ENCODE results near the gene ZBTB17.

The ZBTB17 gene

GRCh38 chr1:15948595-15949452, 27.1 kb downstream of the ZBTB17 start:
- H3K36me3 ChIP-seq (ENCODE audit: control insufficient read depth, insufficient read depth, low read length): no peaks in the 10 kb centered on the region
- H3K27me3 ChIP-seq (ENCODE audit: control insufficient read depth, insufficient read depth, low read length): no peaks in the 10 kb centered on the region
- no peak overlapping the region for H3K4me3 ChIP-seq (ENCODE audit: low read depth, low read length)
- peaks cover 6% of the 10 kb centered on the region for H3K4me1 ChIP-seq
- H3K79me2 ChIP-seq: peaks cover 6% of the 10 kb centered on the region
- no peaks in the 10 kb centered on the region for H3K9me3 ChIP-seq (ENCODE audit: control insufficient read depth, low read length)
- no peak overlapping the region for H3K4me2 ChIP-seq (ENCODE audit: low read length)
- no peak overlapping the region for H3K9ac ChIP-seq
- no peak overlapping the region for H2AFZ ChIP-seq
- H3K27ac ChIP-seq: peak overlapping the region; percentile 57
- no peak for TF ChIP-seq CTCF (IDR thresholded peaks at IDR 0.05)

- H3K4me3 ChIP-seq (ENCODE audit: low read depth, low read length): no peak overlapping the region
- H3K9ac ChIP-seq: no peak overlapping the region
- no peaks in the 10 kb centered on the region for H3K27me3 ChIP-seq (ENCODE audit: control insufficient read depth, insufficient read depth, low read length)
- peaks cover 6% of the 10 kb centered on the region for H3K79me2 ChIP-seq
- no peak for TF ChIP-seq CTCF (IDR thresholded peaks at IDR 0.05)
- H3K9me3 ChIP-seq (ENCODE audit: control insufficient read depth, low read length): no peaks in the 10 kb centered on the region
- H3K36me3 ChIP-seq (ENCODE audit: control insufficient read depth, insufficient read depth, low read length): no peaks in the 10 kb centered on the region
- H3K4me1 ChIP-seq: peaks cover 2% of the 10 kb centered on the region
- H2AFZ ChIP-seq: no peak overlapping the region
- H3K4me2 ChIP-seq (ENCODE audit: low read length): no peak overlapping the region
- no peak overlapping the region for H3K27ac ChIP-seq
These were observed 27.8 kb downstream of the ZBTB17 start for GRCh38 chr1:15948091-15948591.

- Histone ChIP-seq H3K4me1 (peaks cover 2% of the 10 kb centered on the region), H3K27ac (no peak overlapping the region), H3K4me3 (ENCODE audit: low read depth, low read length) (no peak overlapping the region), H3K9ac (no peak overlapping the region), H3K27me3 (ENCODE audit: control insufficient read depth, insufficient read depth, low read length) (no peaks in the 10 kb centered on the region), H3K4me2 (ENCODE audit: low read length) (no peak overlapping the region), H2AFZ (no peak overlapping the region), H3K36me3 (ENCODE audit: control insufficient read depth, insufficient read depth, low read length) (no peaks in the 10 kb centered on the region), H3K79me2 (peaks cover 8% of the 10 kb centered on the region), H3K9me3 (ENCODE audit: control insufficient read depth, low read length) (no peaks in the 10 kb centered on the region)
- TF ChIP-seq CTCF (IDR thresholded peaks at IDR 0.05): no peak
These were observed 28.4 kb downstream of the ZBTB17 start for GRCh38 chr1:15947382-15948090.

- no peak overlapping the region for H3K4me3 ChIP-seq (ENCODE audit: low read depth, low read length)
- no peaks in the 10 kb centered on the region for H3K36me3 ChIP-seq (ENCODE audit: control insufficient read depth, insufficient read depth, low read length)
- peaks cover 2% of the 10 kb centered on the region for H3K4me1 ChIP-seq
- no peak for TF ChIP-seq CTCF (IDR thresholded peaks at IDR 0.05)
- no peaks in the 10 kb centered on the region for H3K27me3 ChIP-seq (ENCODE audit: control insufficient read depth, insufficient read depth, low read length)
- no peak overlapping the region for H2AFZ ChIP-seq
- H3K4me2 ChIP-seq (ENCODE audit: low read length): no peak overlapping the region
- no peak overlapping the region for H3K27ac ChIP-seq
- H3K9ac ChIP-seq: no peak overlapping the region
- H3K79me2 ChIP-seq: peaks cover 8% of the 10 kb centered on the region
- H3K9me3 ChIP-seq (ENCODE audit: control insufficient read depth, low read length): no peaks in the 10 kb centered on the region
These were observed 29.1 kb downstream of the ZBTB17 start for GRCh38 chr1:15946571-15947381.

Measured in parathyroid adenoma (tissue), 2 donors.